Endothelial cell of umbilical vein (primary cell): ENCODE data around the gene AGBL3. TPM values are rescaled to one million over a fixed set of nuclear protein-coding genes. Genes with fewer than 3 reads are reported as not detected.

ENCODE experiments used
- BruUV-seq: library from RNA; stranded (reverse); fragments of 400-500 nt; replicated peaks from 2 replicates; lab custom pipeline; 2021; lab: Mats Ljungman, UMichigan
- CTCF ChIA-PET: fragments of 300-600, 350-600 bp; sonication (Branson Sonifier 250); formaldehyde crosslinking; loops from one replicate; lab custom pipeline; 2021; ENCODE audit warnings: antibody characterized with exemption, inconsistent platforms; lab: Charles Lee
- POLR2A ChIA-PET: fragments of 300-600, 350-600 bp; sonication (Branson Sonifier 250); formaldehyde crosslinking; loops from one replicate; lab custom pipeline; 2021; ENCODE audit warnings: antibody characterized with exemption, inconsistent platforms; lab: Charles Lee
- DNase-seq: peaks from one replicate; pipeline ENCODE4 v3.0.0-alpha.2; 2011; ENCODE audit warnings: low read depth, low spot score
- FAIRE-seq: peaks from 2 replicates; lab custom pipeline; 2011; peaks lifted over from hg19 to GRCh38; lab: Jason Lieb, UNC
- H2AFZ ChIP-seq: 2 replicates; pipeline ENCODE4 v1.6.0; 2012; ENCODE audit warnings: low read depth, low read length, control low read depth, inconsistent platforms
- H3K27ac ChIP-seq: 2 replicates; pipeline ENCODE4 v1.5.1; 2011; ENCODE audit warnings: low read depth, mild to moderate bottlenecking, control low read depth, low read length, moderate library complexity; ENCODE audit not compliant: insufficient read depth
- H3K27me3 ChIP-seq, 2 experiments: 2 replicates each; pipeline versions ENCODE4 v1.6.0 to v1.6.1; 2011; ENCODE audit warnings: low read length in 2 of 2, mixed read lengths in 1 of 2; ENCODE audit not compliant: control insufficient read depth in 2 of 2, insufficient read depth in 2 of 2
- H3K36me3 ChIP-seq, 2 experiments: 2 replicates in 1 of 2; 3 replicates in 1 of 2; pipeline ENCODE4 v1.5.1; 2011; ENCODE audit warnings: low read length in 2 of 2, mild to moderate bottlenecking in 1 of 2, moderate library complexity in 1 of 2; ENCODE audit not compliant: control insufficient read depth in 2 of 2, insufficient read depth in 2 of 2; ENCODE audit errors: extremely low read depth in 1 of 2
- H3K4me1 ChIP-seq: 3 replicates; pipeline ENCODE4 v1.5.1; 2011; ENCODE audit warnings: mild to moderate bottlenecking, low read length; ENCODE audit not compliant: control insufficient read depth, insufficient read depth; ENCODE audit errors: extremely low read depth
- H3K4me2 ChIP-seq: 2 replicates; pipeline ENCODE4 v1.6.1; 2011; ENCODE audit warnings: low read length, control low read depth, mixed read lengths; ENCODE audit not compliant: insufficient read depth
- H3K4me3 ChIP-seq, 3 experiments: fragments of 200-600 bp in 1 of 3; sonication (generic), shearing (Covaris generic) in 1 of 3; replicated peaks in 1 of 3; 2 replicates each; pipeline ENCODE4 v1.5.1; 2011 to 2016; ENCODE audit warnings: control low read depth in 3 of 3, low read length in 3 of 3, mild to moderate bottlenecking in 2 of 3, inconsistent platforms in 1 of 3, low read depth in 1 of 3, moderate library complexity in 1 of 3; ENCODE audit not compliant: insufficient read depth in 1 of 3
- H3K79me2 ChIP-seq: 2 replicates; pipeline ENCODE4 v1.6.0; 2012; ENCODE audit warnings: low read length, inconsistent platforms; ENCODE audit not compliant: control insufficient read depth, insufficient read depth
- H3K9ac ChIP-seq: replicated peaks from 2 replicates; pipeline ENCODE3; 2011; ENCODE audit warnings: low read length, control low read depth; ENCODE audit not compliant: insufficient read depth; ENCODE audit errors: extremely low read depth
- H3K9me1 ChIP-seq: replicated peaks from 3 replicates; pipeline ENCODE4 v1.6.0; 2011; ENCODE audit warnings: mild to moderate bottlenecking, low read length; ENCODE audit not compliant: control insufficient read depth, insufficient read depth; ENCODE audit errors: extremely low read depth
- H3K9me3 ChIP-seq: replicated peaks from 2 replicates; pipeline ENCODE4 v1.5.1; 2012; ENCODE audit warnings: low read length, inconsistent platforms; ENCODE audit not compliant: control insufficient read depth, insufficient read depth
- H4K20me1 ChIP-seq: replicated peaks from 2 replicates; pipeline ENCODE3; 2011; ENCODE audit warnings: mild to moderate bottlenecking, low read length; ENCODE audit not compliant: control insufficient read depth, insufficient read depth; ENCODE audit errors: extremely low read depth
- EZH2 ChIP-seq: IDR thresholded peaks from 2 replicates; pipeline ENCODE4 v1.6.1; 2012; ENCODE audit warnings: borderline replicate concordance, low read depth, mild to moderate bottlenecking, moderate library complexity, low read length, inconsistent platforms; ENCODE audit not compliant: severe bottlenecking
- FOS ChIP-seq: IDR thresholded peaks from 2 replicates; pipeline ENCODE4 v1.6.1; 2011; ENCODE audit warnings: mild to moderate bottlenecking, low read length, moderate library complexity, borderline replicate concordance; ENCODE audit not compliant: insufficient read depth
- GATA2 ChIP-seq: IDR thresholded peaks from 2 replicates; pipeline ENCODE4 v1.7.0; 2011; ENCODE audit warnings: low read depth, mild to moderate bottlenecking, moderate library complexity, mixed read lengths, low read length; ENCODE audit not compliant: insufficient read length, insufficient read depth
- JUN ChIP-seq: IDR thresholded peaks from 2 replicates; pipeline ENCODE4 v1.6.1; 2011; ENCODE audit warnings: borderline replicate concordance, low read depth; ENCODE audit not compliant: insufficient read length, insufficient read depth
- MAX ChIP-seq: IDR thresholded peaks from 2 replicates; pipeline ENCODE4 v1.6.1; 2011; ENCODE audit not compliant: insufficient read depth, insufficient read length
- MYC ChIP-seq: IDR thresholded peaks from one replicate; pipeline ENCODE4 v1.6.1; 2011; ENCODE audit warnings: mild to moderate bottlenecking, low read depth, low read length
- POLR2A ChIP-seq: IDR thresholded peaks from 2 replicates; pipeline ENCODE4 v1.6.1; 2012; ENCODE audit warnings: low read depth, mild to moderate bottlenecking, control low read depth, low read length
- POLR2AphosphoS5 ChIP-seq: IDR thresholded peaks from 2 replicates; pipeline ENCODE4 v1.6.1; 2012; ENCODE audit warnings: low read depth, mild to moderate bottlenecking, control low read depth, low read length, moderate library complexity; ENCODE audit not compliant: insufficient read depth
- dilution Hi-C: fragments of 300-500 bp; cut with MboI; formaldehyde crosslinking; loops from one replicate; pipeline ENCODE4 v1.15.0; 2019; ENCODE audit warnings: low sequenced_read_pairs; ENCODE audit not compliant: extremely low pct_ligation_motif_present
- intact Hi-C: fragments of 100-400 bp; cut with micrococcal nuclease; formaldehyde crosslinking; loops from one replicate; pipeline ENCODE4 v1.10.0; 2022
- polyA plus RNA-seq, 4 experiments: library from polyadenylated mRNA; depleted of rRNA in 3 of 4; stranded (reverse) in 3 of 4; unstranded in 1 of 4; fragments of >200 nt; gene quantifications; 2 replicates each; pipeline versions ENCODE4 v1.2.1 to v1.2.3, GENCODE V29; 2011 to 2012; ENCODE audit warnings: missing spikeins in 1 of 4
- total RNA-seq: library from RNA; stranded (reverse); gene quantifications from 2 replicates; pipeline ENCODE4 v1.2.3, GENCODE V29; 2021
- TF ChIP-seq, protein P1 (sequence below), 2 donors: IDR thresholded peaks; 1 replicate in 1 of 2; 2 replicates in 1 of 2; pipeline ENCODE4 v1.5.1; 2011; ENCODE audit warnings: low read length in 2 of 2, mild to moderate bottlenecking in 2 of 2, moderate library complexity in 2 of 2, control low read depth in 1 of 2, inconsistent platforms in 1 of 2, low read depth in 1 of 2; ENCODE audit not compliant: insufficient read depth in 1 of 2; ENCODE audit errors: extremely low read depth in 1 of 2

AGBL3 gene
- total and polyA plus RNA-seq, 2 donors (not counting 3 experiments of a cell fraction or from before 2014, with no cell fraction given), result 0.97 to 3.2 TPM

DNA sequence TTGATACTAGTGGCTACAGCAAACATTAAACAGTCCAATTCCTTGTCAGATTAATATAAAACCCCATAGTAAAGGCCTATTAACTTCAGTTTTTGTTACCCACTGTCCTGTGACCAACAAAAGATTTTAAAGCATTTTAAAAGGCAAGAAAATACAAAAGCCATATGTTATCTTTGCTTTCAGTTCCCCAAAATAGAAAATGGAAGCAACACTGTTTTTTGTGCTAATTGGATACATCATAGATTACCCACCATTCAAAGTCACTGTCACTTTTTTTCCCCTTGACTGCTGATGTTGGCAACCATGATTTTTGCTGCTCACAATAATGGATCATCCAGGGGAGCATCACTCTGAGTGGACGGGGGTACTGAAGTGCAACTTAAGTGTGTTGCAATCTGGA, 109.1 kb downstream of the AGBL3 start:
- H3K79me2 ChIP-seq, result no peaks in the 10 kb centered on the region
- no peak for FAIRE-seq
- BruUV-seq, result no TSS peak

More for the DNA sequence above, 109.1 kb downstream of the AGBL3 start:
- H3K27ac ChIP-seq, result no peak overlapping the region
- H3K9me1 ChIP-seq, result no peaks in the 10 kb centered on the region
- dilution Hi-C loops, result no loop called here
- H2AFZ ChIP-seq, result no peak overlapping the region
- no peak for TF ChIP-seq MAX
- TF ChIP-seq MYC, result no peak
- no peak for TF ChIP-seq GATA2
- no peak for TF ChIP-seq JUN
- TF ChIP-seq FOS, result no peak
- TF ChIP-seq EZH2, result no peak
- no peak for TF ChIP-seq POLR2A
- TF ChIP-seq, protein P1, sequence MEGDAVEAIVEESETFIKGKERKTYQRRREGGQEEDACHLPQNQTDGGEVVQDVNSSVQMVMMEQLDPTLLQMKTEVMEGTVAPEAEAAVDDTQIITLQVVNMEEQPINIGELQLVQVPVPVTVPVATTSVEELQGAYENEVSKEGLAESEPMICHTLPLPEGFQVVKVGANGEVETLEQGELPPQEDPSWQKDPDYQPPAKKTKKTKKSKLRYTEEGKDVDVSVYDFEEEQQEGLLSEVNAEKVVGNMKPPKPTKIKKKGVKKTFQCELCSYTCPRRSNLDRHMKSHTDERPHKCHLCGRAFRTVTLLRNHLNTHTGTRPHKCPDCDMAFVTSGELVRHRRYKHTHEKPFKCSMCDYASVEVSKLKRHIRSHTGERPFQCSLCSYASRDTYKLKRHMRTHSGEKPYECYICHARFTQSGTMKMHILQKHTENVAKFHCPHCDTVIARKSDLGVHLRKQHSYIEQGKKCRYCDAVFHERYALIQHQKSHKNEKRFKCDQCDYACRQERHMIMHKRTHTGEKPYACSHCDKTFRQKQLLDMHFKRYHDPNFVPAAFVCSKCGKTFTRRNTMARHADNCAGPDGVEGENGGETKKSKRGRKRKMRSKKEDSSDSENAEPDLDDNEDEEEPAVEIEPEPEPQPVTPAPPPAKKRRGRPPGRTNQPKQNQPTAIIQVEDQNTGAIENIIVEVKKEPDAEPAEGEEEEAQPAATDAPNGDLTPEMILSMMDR (IDR thresholded peaks at IDR 0.05; ENCODE audit: extremely low read depth in 1 of 2, insufficient read depth in 1 of 2, low read depth in 1 of 2, low read length in 2 of 2), result no peak
- no peak for TF ChIP-seq POLR2AphosphoS5
- peaks cover 0 to 4% of the 10 kb centered on the region in 2 experiments for H3K27me3 ChIP-seq
- H4K20me1 ChIP-seq, result no peaks in the 10 kb centered on the region
- no peak for DNase-seq
- POLR2A ChIA-PET, result no interaction called here
- intact Hi-C loops, result loop anchor here (5.0 kb wide), 2 partner anchors 67 to 108 kb away; partner anchors contain the start of gene AGBL3
- H3K36me3 ChIP-seq, result no peaks in the 10 kb centered on the region
- peaks cover 9% of the 10 kb centered on the region for H3K4me1 ChIP-seq
- H3K4me2 ChIP-seq, result no peak overlapping the region
- H3K9me3 ChIP-seq, result no peaks in the 10 kb centered on the region
- CTCF ChIA-PET, result no interaction called here
- no peak overlapping the region for H3K4me3 ChIP-seq
- H3K9ac ChIP-seq, result no peak overlapping the region
